ENCODE data around the gene PNPLA2.

GRCh38 chr11:863023-863909, 44.6 kb downstream of the PNPLA2 start:
- TF ChIP-seq CTCF (IDR thresholded peaks at IDR 0.05), result no peak
- no peak for TF ChIP-seq ZFX (IDR thresholded peaks at IDR 0.05; ENCODE audit: borderline replicate concordance)
